Activated gamma-delta T cell treated with Interleukin-2 at 50 U/mL for 16 hours (primary cell): ENCODE measurements around the gene MYO1C.

Experiments used
- DNase-seq: peaks from one replicate; pipeline ENCODE4 v3.0.0-alpha.2; 2020

Gene MYO1C

GRCh38 chr17:1505586-1505985 is 13.1 kb upstream of the MYO1C start:
- DNase-seq = no peak

- DNase-seq = no peak
Observed at GRCh38 chr17:1504866-1505265, 12.4 kb upstream of the MYO1C start.

- no peak for DNase-seq
Observed at GRCh38 chr17:1503699-1504098, 11.2 kb upstream of the MYO1C start.

- DNase-seq = no peak
Observed at GRCh38 chr17:1498869-1499268, 6.4 kb upstream of the MYO1C start.

- no peak for DNase-seq
Observed at GRCh38 chr17:1498233-1498632, 5.7 kb upstream of the MYO1C start.

- DNase-seq = no peak
Observed at GRCh38 chr17:1497831-1498230, 5.3 kb upstream of the MYO1C start.

- no peak for DNase-seq
Observed at GRCh38 chr17:1496869-1497268, 4.4 kb upstream of the MYO1C start.

GRCh38 chr17:1495265-1495989 is 2.9 kb upstream of the MYO1C start:
- DNase-seq = no peak

- no peak for DNase-seq
Observed at GRCh38 chr17:1494736-1495253, 2.3 kb upstream of the MYO1C start.

- no peak for DNase-seq
Observed at GRCh38 chr17:1494203-1494602, 1.7 kb upstream of the MYO1C start.

GRCh38 chr17:1493291-1493980 is 950 bp upstream of the MYO1C start:
- DNase-seq = no peak

- DNase-seq = no peak
Observed at GRCh38 chr17:1491443-1492248, 840 bp downstream of the MYO1C start.

- peak; percentile 56 for DNase-seq
Observed at GRCh38 chr17:1490643-1491442, 1.6 kb downstream of the MYO1C start.

- no peak for DNase-seq
Observed at GRCh38 chr17:1488826-1489270, 3.6 kb downstream of the MYO1C start.

- DNase-seq = peak; percentile 61
Observed at GRCh38 chr17:1487939-1488825, 4.3 kb downstream of the MYO1C start.

GRCh38 chr17:1486802-1487695 is 5.4 kb downstream of the MYO1C start:
- DNase-seq = peak; percentile 72

- DNase-seq = peak; percentile 47
Observed at GRCh38 chr17:1485423-1486376, 6.8 kb downstream of the MYO1C start.

GRCh38 chr17:1484676-1485422 is 7.6 kb downstream of the MYO1C start:
- DNase-seq = no peak
